ENCODE results near the gene HIGD1B.

HIGD1B gene

DNA sequence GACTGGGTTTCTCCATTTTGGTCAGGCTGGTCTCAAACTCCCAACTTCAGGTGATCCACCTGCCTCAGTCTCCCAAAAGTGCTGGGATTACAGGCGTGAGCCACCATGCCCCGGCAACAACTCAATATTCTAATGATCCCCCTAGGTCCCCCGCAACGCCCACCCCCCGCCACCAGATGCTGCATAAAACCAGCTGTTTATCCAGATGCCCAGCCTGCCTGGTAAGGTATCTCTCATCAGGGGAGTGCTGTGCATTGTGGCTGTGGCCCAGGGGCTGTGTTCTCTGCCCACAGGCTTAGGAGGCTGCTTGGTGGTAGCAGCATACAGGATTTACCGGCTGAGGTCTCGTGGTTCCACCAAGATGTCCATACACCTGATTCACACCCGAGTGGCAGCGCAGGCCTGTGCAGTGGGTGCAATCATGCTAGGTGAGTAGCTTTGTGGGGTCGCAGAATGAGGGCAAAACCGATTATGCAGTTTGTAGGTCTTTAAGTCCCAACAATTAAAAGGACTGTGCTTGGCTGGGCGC is 1.3 kb downstream of the HIGD1B start:
- H3K27ac ChIP-seq (replicated peaks) = no peak overlapping the region
- TF ChIP-seq POLR2AphosphoS5 (IDR thresholded peaks at IDR 0.05; ENCODE audit: low read depth) (no peak; the same call in 1 of the 2 replicates), GABPA (IDR thresholded peaks at IDR 0.05; ENCODE audit: low read depth) (no peak), SPI1 (IDR thresholded peaks at IDR 0.05; ENCODE audit: borderline replicate concordance, low read depth) (no peak)
- TF ChIP-seq, protein P1, sequence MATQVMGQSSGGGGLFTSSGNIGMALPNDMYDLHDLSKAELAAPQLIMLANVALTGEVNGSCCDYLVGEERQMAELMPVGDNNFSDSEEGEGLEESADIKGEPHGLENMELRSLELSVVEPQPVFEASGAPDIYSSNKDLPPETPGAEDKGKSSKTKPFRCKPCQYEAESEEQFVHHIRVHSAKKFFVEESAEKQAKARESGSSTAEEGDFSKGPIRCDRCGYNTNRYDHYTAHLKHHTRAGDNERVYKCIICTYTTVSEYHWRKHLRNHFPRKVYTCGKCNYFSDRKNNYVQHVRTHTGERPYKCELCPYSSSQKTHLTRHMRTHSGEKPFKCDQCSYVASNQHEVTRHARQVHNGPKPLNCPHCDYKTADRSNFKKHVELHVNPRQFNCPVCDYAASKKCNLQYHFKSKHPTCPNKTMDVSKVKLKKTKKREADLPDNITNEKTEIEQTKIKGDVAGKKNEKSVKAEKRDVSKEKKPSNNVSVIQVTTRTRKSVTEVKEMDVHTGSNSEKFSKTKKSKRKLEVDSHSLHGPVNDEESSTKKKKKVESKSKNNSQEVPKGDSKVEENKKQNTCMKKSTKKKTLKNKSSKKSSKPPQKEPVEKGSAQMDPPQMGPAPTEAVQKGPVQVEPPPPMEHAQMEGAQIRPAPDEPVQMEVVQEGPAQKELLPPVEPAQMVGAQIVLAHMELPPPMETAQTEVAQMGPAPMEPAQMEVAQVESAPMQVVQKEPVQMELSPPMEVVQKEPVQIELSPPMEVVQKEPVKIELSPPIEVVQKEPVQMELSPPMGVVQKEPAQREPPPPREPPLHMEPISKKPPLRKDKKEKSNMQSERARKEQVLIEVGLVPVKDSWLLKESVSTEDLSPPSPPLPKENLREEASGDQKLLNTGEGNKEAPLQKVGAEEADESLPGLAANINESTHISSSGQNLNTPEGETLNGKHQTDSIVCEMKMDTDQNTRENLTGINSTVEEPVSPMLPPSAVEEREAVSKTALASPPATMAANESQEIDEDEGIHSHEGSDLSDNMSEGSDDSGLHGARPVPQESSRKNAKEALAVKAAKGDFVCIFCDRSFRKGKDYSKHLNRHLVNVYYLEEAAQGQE (IDR thresholded peaks at IDR 0.05; ENCODE audit: insufficient replicate concordance, low read depth) = no peak
- TF ChIP-seq, protein P2, sequence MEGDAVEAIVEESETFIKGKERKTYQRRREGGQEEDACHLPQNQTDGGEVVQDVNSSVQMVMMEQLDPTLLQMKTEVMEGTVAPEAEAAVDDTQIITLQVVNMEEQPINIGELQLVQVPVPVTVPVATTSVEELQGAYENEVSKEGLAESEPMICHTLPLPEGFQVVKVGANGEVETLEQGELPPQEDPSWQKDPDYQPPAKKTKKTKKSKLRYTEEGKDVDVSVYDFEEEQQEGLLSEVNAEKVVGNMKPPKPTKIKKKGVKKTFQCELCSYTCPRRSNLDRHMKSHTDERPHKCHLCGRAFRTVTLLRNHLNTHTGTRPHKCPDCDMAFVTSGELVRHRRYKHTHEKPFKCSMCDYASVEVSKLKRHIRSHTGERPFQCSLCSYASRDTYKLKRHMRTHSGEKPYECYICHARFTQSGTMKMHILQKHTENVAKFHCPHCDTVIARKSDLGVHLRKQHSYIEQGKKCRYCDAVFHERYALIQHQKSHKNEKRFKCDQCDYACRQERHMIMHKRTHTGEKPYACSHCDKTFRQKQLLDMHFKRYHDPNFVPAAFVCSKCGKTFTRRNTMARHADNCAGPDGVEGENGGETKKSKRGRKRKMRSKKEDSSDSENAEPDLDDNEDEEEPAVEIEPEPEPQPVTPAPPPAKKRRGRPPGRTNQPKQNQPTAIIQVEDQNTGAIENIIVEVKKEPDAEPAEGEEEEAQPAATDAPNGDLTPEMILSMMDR (IDR thresholded peaks at IDR 0.05; ENCODE audit: insufficient read depth, low read length) = no peak
- no peak overlapping the region for H3K4me3 ChIP-seq (replicated peaks; ENCODE audit: insufficient read depth, low read length)
- no peaks in the 10 kb centered on the region for H3K27me3 ChIP-seq (ENCODE audit: insufficient read depth, poor library complexity, severe bottlenecking)
- no peak for DNase-seq (ENCODE audit: low read depth in 1 of 2, low spot score in 1 of 2)

DNA sequence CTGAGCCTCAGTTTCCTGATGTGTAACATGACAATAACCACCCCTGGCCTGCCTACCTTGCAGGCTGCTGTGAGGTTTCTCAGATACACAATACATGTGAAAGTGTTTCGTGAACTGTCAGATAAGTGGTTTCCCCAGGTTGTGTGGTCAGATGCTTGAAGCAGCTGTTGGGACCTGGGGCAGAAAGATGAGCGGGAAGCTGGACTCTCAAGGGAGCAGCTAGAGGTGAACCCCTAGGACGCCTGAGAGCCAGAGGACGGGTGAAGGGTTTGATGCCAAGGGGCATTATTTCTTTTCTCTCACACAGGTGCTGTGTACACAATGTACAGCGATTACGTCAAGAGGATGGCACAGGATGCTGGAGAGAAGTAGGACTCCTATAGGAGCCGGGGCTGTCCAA is 2.3 kb downstream of the HIGD1B start:
- H3K4me3 ChIP-seq (replicated peaks; ENCODE audit: insufficient read depth, low read length) = no peak overlapping the region
- TF ChIP-seq, protein P2 (IDR thresholded peaks at IDR 0.05; ENCODE audit: insufficient read depth, low read length) = no peak
- no peak for TF ChIP-seq SPI1 (IDR thresholded peaks at IDR 0.05; ENCODE audit: borderline replicate concordance, low read depth)
- no peak for TF ChIP-seq GABPA (IDR thresholded peaks at IDR 0.05; ENCODE audit: low read depth)
- TF ChIP-seq, protein P1 (IDR thresholded peaks at IDR 0.05; ENCODE audit: insufficient replicate concordance, low read depth) = no peak
- TF ChIP-seq POLR2AphosphoS5 (IDR thresholded peaks at IDR 0.05; ENCODE audit: low read depth) = no peak
- no peak for DNase-seq (ENCODE audit: low read depth in 1 of 2, low spot score in 1 of 2)
- no peaks in the 10 kb centered on the region for H3K27me3 ChIP-seq (ENCODE audit: insufficient read depth, poor library complexity, severe bottlenecking)
- no peak overlapping the region for H3K27ac ChIP-seq (replicated peaks)

DNA sequence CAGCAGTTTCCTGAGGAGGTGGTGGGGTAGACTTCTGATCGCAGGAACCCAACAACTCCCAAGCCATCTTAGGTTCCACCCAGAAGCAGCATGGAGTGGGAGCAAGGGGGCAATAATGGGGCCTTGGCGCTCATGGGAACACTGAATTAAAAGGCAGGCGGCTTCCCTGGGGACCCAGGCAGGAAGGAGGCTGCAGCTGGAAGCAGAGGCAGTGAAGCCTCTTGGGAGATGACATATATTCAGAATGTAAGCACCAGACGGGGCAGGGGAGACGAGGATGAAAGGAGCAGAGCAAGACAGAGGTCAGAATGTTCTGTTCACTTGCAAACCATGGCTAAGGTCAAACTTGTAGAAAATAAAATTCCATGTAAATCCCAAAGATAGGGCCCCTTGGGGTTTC is 2.9 kb downstream of the HIGD1B start:
- DNase-seq (ENCODE audit: low read depth in 1 of 2, low spot score in 1 of 2) = no peak
- no peak for TF ChIP-seq GABPA (IDR thresholded peaks at IDR 0.05; ENCODE audit: low read depth)
- TF ChIP-seq POLR2AphosphoS5 (IDR thresholded peaks at IDR 0.05; ENCODE audit: low read depth) = no peak
- TF ChIP-seq, protein P1 (IDR thresholded peaks at IDR 0.05; ENCODE audit: insufficient replicate concordance, low read depth) = no peak
- no peak for TF ChIP-seq SPI1 (IDR thresholded peaks at IDR 0.05; ENCODE audit: borderline replicate concordance, low read depth)
- TF ChIP-seq, protein P2 (IDR thresholded peaks at IDR 0.05; ENCODE audit: insufficient read depth, low read length) = no peak
- H3K27ac ChIP-seq (replicated peaks) = no peak overlapping the region
- H3K4me3 ChIP-seq (replicated peaks; ENCODE audit: insufficient read depth, low read length) = no peak overlapping the region
- no peaks in the 10 kb centered on the region for H3K27me3 ChIP-seq (ENCODE audit: insufficient read depth, poor library complexity, severe bottlenecking)
